ENCODE measurements around the gene ZNF143. TPM values are rescaled to one million over a fixed set of nuclear protein-coding genes. Genes with fewer than 3 reads are reported as not detected.

The ZNF143 gene
- total and polyA plus RNA-seq, 10 of the 15 experiments (the other 5 are each of a cell fraction or from before 2014, with no cell fraction given) = 13.6 to 48.7 (median 19.4) TPM

GRCh38 chr11:9460322-9461062, at the start of gene ZNF143 (continued):
- TF ChIP-seq NFIC (IDR thresholded peaks at IDR 0.05; ENCODE audit: low read depth, low read length) (no peak), MTA2 (IDR thresholded peaks at IDR 0.05; ENCODE audit: low read depth) (no peak), DPF2 (IDR thresholded peaks at IDR 0.05) (peak; percentile 95), ATF7 (IDR thresholded peaks at IDR 0.05; ENCODE audit: low read depth) (peak; percentile 97), EGR1 (IDR thresholded peaks at IDR 0.05; ENCODE audit: borderline replicate concordance in 1 of 2, low read depth in 2 of 2, low read length in 2 of 2) (peak in 1 of 2 experiments; percentile 33; a peak in 1 of 3 replicates), HDGF (IDR thresholded peaks at IDR 0.05) (peak; percentile 70; the same call in 1 of the 2 replicates), FOXK2 (IDR thresholded peaks at IDR 0.05) (peak; percentile 78), CBX3 (IDR thresholded peaks at IDR 0.05; ENCODE audit: borderline replicate concordance, low read depth) (no peak), KDM1A (IDR thresholded peaks at IDR 0.05; ENCODE audit: borderline replicate concordance) (no peak), CREM (IDR thresholded peaks at IDR 0.05; ENCODE audit: low read depth) (peak; percentile 97), MAX (IDR thresholded peaks at IDR 0.05; ENCODE audit: low read depth, low read length) (no peak), POLR2A (IDR thresholded peaks at IDR 0.05; ENCODE audit: low read depth, low read length) (peak; percentile 90), ZNF622 (IDR thresholded peaks at IDR 0.05) (no peak), FOS (IDR thresholded peaks at IDR 0.05; ENCODE audit: borderline replicate concordance, extremely low read depth, insufficient read length) (peak; percentile 71), SMAD1 (IDR thresholded peaks at IDR 0.05; ENCODE audit: low read depth, partially characterized antibody) (peak; percentile 82), POLR2AphosphoS2 (IDR thresholded peaks at IDR 0.05; ENCODE audit: low read depth, low read length) (no peak; the same call in 1 of the 2 replicates), BRCA1 (IDR thresholded peaks at IDR 0.05; ENCODE audit: low read depth, low read length) (peak; percentile 49), REST (IDR thresholded peaks at IDR 0.05; ENCODE audit: low read depth, low read length) (0 out of 2 replicates have a peak, but pooled peaks have one; percentile 27), E2F8 (IDR thresholded peaks at IDR 0.05; ENCODE audit: low read depth, partially characterized antibody) (peak; percentile 89), BHLHE40 (IDR thresholded peaks at IDR 0.05; ENCODE audit: borderline replicate concordance in 1 of 2, low read depth in 2 of 2, low read length in 1 of 2) (peak in 1 of 2 experiments; percentile 9; a peak in 1 of 4 replicates)
- TF ChIP-seq, protein P1, sequence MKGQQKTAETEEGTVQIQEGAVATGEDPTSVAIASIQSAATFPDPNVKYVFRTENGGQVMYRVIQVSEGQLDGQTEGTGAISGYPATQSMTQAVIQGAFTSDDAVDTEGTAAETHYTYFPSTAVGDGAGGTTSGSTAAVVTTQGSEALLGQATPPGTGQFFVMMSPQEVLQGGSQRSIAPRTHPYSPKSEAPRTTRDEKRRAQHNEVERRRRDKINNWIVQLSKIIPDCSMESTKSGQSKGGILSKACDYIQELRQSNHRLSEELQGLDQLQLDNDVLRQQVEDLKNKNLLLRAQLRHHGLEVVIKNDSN (IDR thresholded peaks at IDR 0.05; ENCODE audit: borderline replicate concordance, extremely low read length, insufficient read depth, low read depth, low read length) = no peak
- TF ChIP-seq, protein P2, sequence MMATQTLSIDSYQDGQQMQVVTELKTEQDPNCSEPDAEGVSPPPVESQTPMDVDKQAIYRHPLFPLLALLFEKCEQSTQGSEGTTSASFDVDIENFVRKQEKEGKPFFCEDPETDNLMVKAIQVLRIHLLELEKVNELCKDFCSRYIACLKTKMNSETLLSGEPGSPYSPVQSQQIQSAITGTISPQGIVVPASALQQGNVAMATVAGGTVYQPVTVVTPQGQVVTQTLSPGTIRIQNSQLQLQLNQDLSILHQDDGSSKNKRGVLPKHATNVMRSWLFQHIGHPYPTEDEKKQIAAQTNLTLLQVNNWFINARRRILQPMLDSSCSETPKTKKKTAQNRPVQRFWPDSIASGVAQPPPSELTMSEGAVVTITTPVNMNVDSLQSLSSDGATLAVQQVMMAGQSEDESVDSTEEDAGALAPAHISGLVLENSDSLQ (IDR thresholded peaks at IDR 0.05) = peak; percentile 99
